Central memory CD8-positive, alpha-beta T cell (primary cell): ENCODE data around the gene ADI1.

ENCODE experiments used
- ATAC-seq: fragments of 150-1000 bp; cut with Tn5 transposase; replicated peaks from 2 replicates; pipeline ENCODE4 v1.10.0; 2022; ENCODE audit warnings: mild to moderate bottlenecking, moderate FRiP score, moderate number of reproducible peaks; ENCODE audit not compliant: poor library complexity, severe bottlenecking; ENCODE audit errors: extremely low read depth
- DNase-seq, 2 donors: peaks; one replicate each; pipeline ENCODE4 v3.0.0; 2021; ENCODE audit warnings: low spot score in 2 of 2
- H3K27ac Mint-ChIP-seq: one replicate; pipeline ENCODE4 v1.8.0; 2022; ENCODE audit warnings: low read depth, mild to moderate bottlenecking, moderate library complexity, mixed read lengths
- H3K27me3 Mint-ChIP-seq: one replicate; pipeline ENCODE4 v1.8.0; 2022; ENCODE audit warnings: mixed read lengths
- H3K36me3 Mint-ChIP-seq: one replicate; pipeline ENCODE4 v1.8.0; 2022; ENCODE audit warnings: mild to moderate bottlenecking, moderate library complexity, mixed read lengths; ENCODE audit not compliant: insufficient read depth
- H3K4me1 Mint-ChIP-seq: one replicate; pipeline ENCODE4 v1.8.0; 2022; ENCODE audit warnings: mixed read lengths
- H3K4me3 Mint-ChIP-seq: one replicate; pipeline ENCODE4 v1.8.0; 2022; ENCODE audit warnings: mild to moderate bottlenecking, moderate library complexity, mixed read lengths
- H3K9me3 Mint-ChIP-seq: one replicate; pipeline ENCODE4 v1.8.0; 2022; ENCODE audit warnings: mixed read lengths

ADI1 gene

GRCh38 chr2:3468296-3468988 is 50.9 kb downstream of the ADI1 start:
- H3K36me3 Mint-ChIP-seq: peaks cover 27% of the 10 kb centered on the region

GRCh38 chr2:3467654-3468053 is 51.7 kb downstream of the ADI1 start:
- DNase-seq: no peak
- Mint-ChIP-seq H3K4me1 (no peaks in the 10 kb centered on the region), H3K36me3 (peaks cover 25% of the 10 kb centered on the region), H3K27me3 (no peaks in the 10 kb centered on the region), H3K4me3 (no peak overlapping the region), H3K9me3 (no peaks in the 10 kb centered on the region), H3K27ac (no peak overlapping the region)
- no peak for ATAC-seq

More at GRCh38 chr2:3468296-3468988, 50.9 kb downstream of the ADI1 start:
- H3K4me1 Mint-ChIP-seq: no peaks in the 10 kb centered on the region
- H3K27me3 Mint-ChIP-seq: no peaks in the 10 kb centered on the region
- H3K27ac Mint-ChIP-seq: no peak overlapping the region
- ATAC-seq: no peak
- no peak for DNase-seq
- no peaks in the 10 kb centered on the region for H3K9me3 Mint-ChIP-seq
- no peak overlapping the region for H3K4me3 Mint-ChIP-seq

DNA sequence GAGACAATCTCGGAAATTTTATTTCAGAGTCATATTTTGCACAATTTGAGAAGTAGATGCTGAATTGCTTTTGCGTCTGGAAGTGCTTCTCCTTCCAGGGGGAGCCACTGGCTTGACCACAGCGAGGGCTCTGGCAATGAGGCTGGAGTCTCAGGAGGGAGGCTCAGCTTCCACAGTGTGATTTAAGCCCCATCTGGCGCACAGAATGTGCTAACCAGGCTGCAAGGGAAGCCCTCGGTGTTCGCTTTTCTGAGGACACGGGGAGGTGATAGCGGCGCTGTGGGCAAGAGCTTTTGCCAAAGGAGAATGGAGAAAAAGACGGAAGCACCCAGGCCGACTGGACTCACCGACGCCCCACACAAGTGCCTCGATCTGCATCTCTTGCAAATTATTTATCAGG is 52.4 kb downstream of the ADI1 start:
- H3K4me1 Mint-ChIP-seq: peaks cover 2% of the 10 kb centered on the region
- no peak for DNase-seq
- H3K27me3 Mint-ChIP-seq: no peaks in the 10 kb centered on the region
- H3K4me3 Mint-ChIP-seq: no peak overlapping the region
- H3K27ac Mint-ChIP-seq: no peak overlapping the region
- no peaks in the 10 kb centered on the region for H3K9me3 Mint-ChIP-seq
- H3K36me3 Mint-ChIP-seq: peaks cover 23% of the 10 kb centered on the region
- no peak for ATAC-seq

- Mint-ChIP-seq H3K36me3 (peaks cover 20% of the 10 kb centered on the region), H3K27ac (no peak overlapping the region), H3K9me3 (no peaks in the 10 kb centered on the region), H3K4me3 (no peak overlapping the region), H3K27me3 (no peaks in the 10 kb centered on the region), H3K4me1 (peaks cover 6% of the 10 kb centered on the region)
- ATAC-seq (no peak), DNase-seq (no peak)
Measured at GRCh38 chr2:3466482-3466863, 52.9 kb downstream of the ADI1 start.

- peaks cover 19% of the 10 kb centered on the region for H3K36me3 Mint-ChIP-seq
- H3K4me3 Mint-ChIP-seq: no peak overlapping the region
- H3K9me3 Mint-ChIP-seq: no peaks in the 10 kb centered on the region
- ATAC-seq: no peak
- DNase-seq: no peak
- H3K27me3 Mint-ChIP-seq: no peaks in the 10 kb centered on the region
- H3K27ac Mint-ChIP-seq: no peak overlapping the region
- H3K4me1 Mint-ChIP-seq: peaks cover 6% of the 10 kb centered on the region
Measured at GRCh38 chr2:3465844-3466481, 53.4 kb downstream of the ADI1 start.

GRCh38 chr2:3465328-3465727 is 54.0 kb downstream of the ADI1 start:
- no peak overlapping the region for H3K27ac Mint-ChIP-seq
- peaks cover 6% of the 10 kb centered on the region for H3K4me1 Mint-ChIP-seq
- H3K36me3 Mint-ChIP-seq: peaks cover 19% of the 10 kb centered on the region
- H3K27me3 Mint-ChIP-seq: no peaks in the 10 kb centered on the region
- no peak overlapping the region for H3K4me3 Mint-ChIP-seq
- no peak for DNase-seq
- no peaks in the 10 kb centered on the region for H3K9me3 Mint-ChIP-seq
- no peak for ATAC-seq

GRCh38 chr2:3464401-3465005 is 54.8 kb downstream of the ADI1 start:
- H3K27ac Mint-ChIP-seq: no peak overlapping the region
- no peaks in the 10 kb centered on the region for H3K27me3 Mint-ChIP-seq
- H3K4me1 Mint-ChIP-seq: peaks cover 6% of the 10 kb centered on the region
- H3K4me3 Mint-ChIP-seq: no peak overlapping the region
- H3K36me3 Mint-ChIP-seq: peaks cover 19% of the 10 kb centered on the region
- no peaks in the 10 kb centered on the region for H3K9me3 Mint-ChIP-seq
- no peak for DNase-seq
- no peak for ATAC-seq

DNA sequence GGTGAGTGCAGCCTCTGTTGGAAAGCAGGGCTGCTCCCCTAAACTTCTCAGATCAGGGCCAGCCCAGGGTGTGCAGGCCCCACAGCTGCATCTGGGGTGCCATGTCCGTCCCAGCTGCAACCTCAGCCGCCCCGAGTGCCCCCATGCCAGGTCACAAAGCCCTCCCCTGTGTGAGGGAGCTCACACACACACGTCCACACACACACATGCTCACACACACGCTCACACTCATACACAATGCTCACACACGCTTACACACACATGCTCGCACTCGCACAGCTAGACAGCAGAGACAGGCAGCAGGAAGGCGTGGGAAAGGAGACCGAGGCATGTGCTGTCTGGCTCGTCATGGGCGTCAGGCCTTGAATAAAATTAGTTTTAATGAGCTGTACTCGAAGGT is 55.4 kb downstream of the ADI1 start:
- Mint-ChIP-seq H3K27me3 (no peaks in the 10 kb centered on the region), H3K4me1 (peaks cover 6% of the 10 kb centered on the region), H3K27ac (no peak overlapping the region), H3K36me3 (peaks cover 17% of the 10 kb centered on the region), H3K4me3 (no peak overlapping the region), H3K9me3 (no peaks in the 10 kb centered on the region)
- ATAC-seq (no peak), DNase-seq (no peak)

- peaks cover 14% of the 10 kb centered on the region for H3K36me3 Mint-ChIP-seq
- DNase-seq (no peak), ATAC-seq (no peak)
- no peaks in the 10 kb centered on the region for H3K27me3 Mint-ChIP-seq
- no peaks in the 10 kb centered on the region for H3K9me3 Mint-ChIP-seq
- no peak overlapping the region for H3K27ac Mint-ChIP-seq
- H3K4me3 Mint-ChIP-seq: no peak overlapping the region
- H3K4me1 Mint-ChIP-seq: peaks cover 6% of the 10 kb centered on the region
Measured at GRCh38 chr2:3463186-3463835, 56.0 kb downstream of the ADI1 start.

DNA sequence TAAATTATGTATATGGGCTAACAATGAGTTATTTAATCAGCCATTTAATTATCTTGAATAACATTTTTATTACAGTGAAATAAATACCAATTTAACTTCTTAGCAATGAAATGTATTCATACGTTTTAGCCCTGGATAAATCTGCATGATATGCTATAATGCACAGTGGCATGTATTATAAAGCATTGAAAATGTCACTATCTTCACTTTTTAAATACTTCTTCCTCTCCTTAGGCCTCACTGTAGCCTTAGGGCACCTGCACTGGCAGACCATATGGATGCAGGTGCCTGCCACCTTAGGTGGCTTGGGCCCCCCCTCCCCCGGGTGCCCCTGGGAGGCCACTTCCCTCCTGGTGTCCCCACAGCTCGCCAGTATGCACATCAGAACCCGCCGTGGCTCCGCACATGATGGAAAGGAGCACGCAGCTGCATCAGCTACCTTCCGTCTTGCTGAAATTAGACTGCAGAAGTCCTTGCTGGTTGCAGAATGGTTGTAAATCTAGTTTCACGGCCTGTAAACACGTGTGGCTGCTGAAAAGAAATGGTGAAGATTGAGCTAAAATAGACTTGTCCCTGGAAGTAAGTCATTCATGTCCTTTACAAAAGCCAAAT is 56.7 kb downstream of the ADI1 start:
- Mint-ChIP-seq H3K4me3 (no peak overlapping the region), H3K27me3 (no peaks in the 10 kb centered on the region), H3K27ac (no peak overlapping the region), H3K4me1 (peaks cover 6% of the 10 kb centered on the region), H3K36me3 (peaks cover 9% of the 10 kb centered on the region), H3K9me3 (no peaks in the 10 kb centered on the region)
- ATAC-seq (no peak), DNase-seq (no peak)

- Mint-ChIP-seq H3K4me1 (peaks cover 6% of the 10 kb centered on the region), H3K27me3 (no peaks in the 10 kb centered on the region), H3K4me3 (no peak overlapping the region), H3K36me3 (peaks cover 6% of the 10 kb centered on the region), H3K9me3 (no peaks in the 10 kb centered on the region), H3K27ac (no peak overlapping the region)
- DNase-seq (no peak), ATAC-seq (no peak)
Measured at GRCh38 chr2:3461801-3462492, 57.4 kb downstream of the ADI1 start.
